ENCODE data around the gene TBC1D30.
A peak's percentile ranks its signal among the peaks of the same experiment; 100 is the strongest.
"Not testable (repeated sequence)": the region's sequence is repeated elsewhere in the genome, so short reads cannot be mapped to it uniquely, and the experiment has no call there.

TBC1D30 gene, protein sequence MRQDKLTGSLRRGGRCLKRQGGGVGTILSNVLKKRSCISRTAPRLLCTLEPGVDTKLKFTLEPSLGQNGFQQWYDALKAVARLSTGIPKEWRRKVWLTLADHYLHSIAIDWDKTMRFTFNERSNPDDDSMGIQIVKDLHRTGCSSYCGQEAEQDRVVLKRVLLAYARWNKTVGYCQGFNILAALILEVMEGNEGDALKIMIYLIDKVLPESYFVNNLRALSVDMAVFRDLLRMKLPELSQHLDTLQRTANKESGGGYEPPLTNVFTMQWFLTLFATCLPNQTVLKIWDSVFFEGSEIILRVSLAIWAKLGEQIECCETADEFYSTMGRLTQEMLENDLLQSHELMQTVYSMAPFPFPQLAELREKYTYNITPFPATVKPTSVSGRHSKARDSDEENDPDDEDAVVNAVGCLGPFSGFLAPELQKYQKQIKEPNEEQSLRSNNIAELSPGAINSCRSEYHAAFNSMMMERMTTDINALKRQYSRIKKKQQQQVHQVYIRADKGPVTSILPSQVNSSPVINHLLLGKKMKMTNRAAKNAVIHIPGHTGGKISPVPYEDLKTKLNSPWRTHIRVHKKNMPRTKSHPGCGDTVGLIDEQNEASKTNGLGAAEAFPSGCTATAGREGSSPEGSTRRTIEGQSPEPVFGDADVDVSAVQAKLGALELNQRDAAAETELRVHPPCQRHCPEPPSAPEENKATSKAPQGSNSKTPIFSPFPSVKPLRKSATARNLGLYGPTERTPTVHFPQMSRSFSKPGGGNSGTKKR

DNA sequence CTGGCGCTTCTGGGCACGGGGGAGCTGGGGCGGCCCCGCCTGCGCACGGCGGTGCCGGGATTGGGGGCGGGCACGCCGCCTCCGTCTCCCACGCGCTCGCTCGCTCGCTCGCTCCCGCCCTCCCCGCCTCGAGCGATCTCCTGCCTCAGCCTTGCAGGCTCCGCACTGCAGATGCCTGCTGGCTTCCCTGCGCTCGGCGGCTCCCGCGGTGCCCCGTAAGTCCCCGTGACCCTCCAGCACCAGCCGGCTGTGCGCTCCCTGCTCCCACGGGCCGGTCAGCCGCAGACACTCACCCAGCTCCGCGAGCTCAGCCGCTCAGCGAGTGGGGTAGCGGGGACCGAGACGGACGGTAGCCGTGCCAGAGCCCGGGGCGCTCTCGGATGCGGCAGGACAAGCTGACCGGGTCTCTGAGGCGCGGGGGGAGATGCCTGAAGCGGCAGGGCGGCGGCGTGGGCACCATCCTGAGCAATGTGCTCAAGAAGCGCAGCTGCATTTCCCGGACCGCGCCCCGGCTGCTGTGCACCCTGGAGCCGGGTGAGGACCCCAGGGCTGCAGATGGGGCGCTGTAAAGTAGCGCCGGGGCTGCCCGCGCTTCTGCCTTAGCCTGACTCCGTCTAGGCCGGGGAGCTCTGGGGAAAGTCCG is at the start of gene TBC1D30:
TBC1D30 (plus strand) TSS at position 148 of the 643 bp plus-strand sequence; CDS start at position 381, 233 bp downstream.
- Histone ChIP-seq H3K9ac (ENCODE audit: low read length in 5 of 5) (no peak within 1 kb of the TSS), H3K4me3 (ENCODE audit: low read depth in 1 of 5, low read length in 5 of 5) (peak within 1 kb of the TSS; percentile 56 to 80 (median 60)), H3K9me3 (ENCODE audit: control insufficient read depth in 5 of 5, low read length in 5 of 5) (no peaks in the 10 kb centered on the region), H3K27me3 (ENCODE audit: control insufficient read depth in 5 of 5, insufficient read depth in 4 of 5, low read length in 5 of 5) (peaks cover 26 to 37% (median 32%) of the 10 kb centered on the region in 5 donors), H3K36me3 (ENCODE audit: control insufficient read depth in 5 of 5, insufficient read depth in 5 of 5, low read length in 5 of 5) (no peaks in the 10 kb centered on the region), H3K27ac (ENCODE audit: low read depth, low read length) (no peak within 1 kb of the TSS), H3K4me1 (ENCODE audit: control insufficient read depth in 5 of 5, insufficient read depth in 5 of 5, low read length in 5 of 5) (peaks cover 0 to 27% (median 22%) of the 10 kb centered on the region in 5 donors)

DNA sequence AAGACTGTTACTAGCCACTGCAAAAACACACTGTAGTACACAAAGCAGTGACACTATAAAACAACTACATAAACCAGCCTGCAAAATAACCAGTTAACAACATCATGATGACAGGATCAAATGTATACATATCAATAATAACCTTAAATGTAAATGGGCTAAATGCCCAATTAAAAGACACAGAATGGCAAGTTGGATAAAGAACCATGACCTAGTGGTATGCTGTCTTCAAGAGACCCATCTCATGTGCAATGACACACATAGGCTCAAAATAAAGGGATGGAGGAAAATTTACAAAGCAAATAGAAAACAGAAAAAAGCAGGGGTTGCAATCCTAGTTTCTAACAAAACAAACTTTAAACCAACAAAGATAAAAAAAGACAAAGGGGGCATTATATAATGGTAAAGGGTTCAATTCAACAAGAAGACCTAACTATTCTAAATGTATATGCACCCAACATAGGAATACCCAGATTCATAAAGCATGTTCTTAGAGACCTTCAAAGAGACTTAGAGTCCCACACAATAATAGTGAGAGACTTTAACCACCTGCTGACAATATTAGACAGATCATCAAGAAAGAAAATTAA is 49.2 kb upstream of the TBC1D30 start:
- not testable (repeated sequence) for H3K36me3 ChIP-seq (ENCODE audit: control insufficient read depth in 5 of 5, insufficient read depth in 5 of 5, low read length in 5 of 5); H3K4me3 ChIP-seq (ENCODE audit: low read depth in 1 of 5, low read length in 5 of 5); H3K9me3 ChIP-seq (ENCODE audit: control insufficient read depth in 5 of 5, low read length in 5 of 5); H3K9ac ChIP-seq (ENCODE audit: low read length in 5 of 5); H3K4me1 ChIP-seq (ENCODE audit: control insufficient read depth in 5 of 5, insufficient read depth in 5 of 5, low read length in 5 of 5); H3K27ac ChIP-seq (ENCODE audit: low read depth, low read length); H3K27me3 ChIP-seq (ENCODE audit: control insufficient read depth in 5 of 5, insufficient read depth in 4 of 5, low read length in 5 of 5)

DNA sequence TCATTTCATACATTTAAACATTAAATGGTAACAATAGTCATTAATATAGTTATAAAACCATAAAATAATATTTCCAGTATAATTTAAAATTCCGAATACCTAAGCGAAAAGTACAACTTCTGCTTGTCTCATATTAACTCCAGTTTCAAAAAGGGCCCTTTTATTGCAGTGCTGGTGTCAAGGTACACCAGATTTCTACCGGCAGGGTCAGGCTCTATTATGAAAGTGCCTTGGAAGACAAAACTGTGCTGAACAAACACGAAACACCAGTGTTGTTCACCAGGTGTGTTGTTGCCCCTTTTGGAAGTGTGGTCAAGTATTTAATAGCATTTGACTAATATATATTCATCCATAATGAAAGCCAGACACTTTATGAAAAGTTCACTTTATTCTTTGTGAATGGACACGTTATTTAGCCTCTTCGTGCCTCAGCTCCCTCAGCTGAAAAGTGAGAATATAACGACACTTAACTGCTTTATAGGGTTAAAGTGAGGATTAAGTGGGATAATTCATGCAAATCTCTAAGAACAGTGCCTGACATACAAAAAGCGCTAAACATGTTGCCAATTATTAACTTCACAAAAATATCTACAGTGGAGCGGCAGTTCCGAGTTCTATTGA is 45.0 kb upstream of the TBC1D30 start:
- Histone ChIP-seq H3K9ac (ENCODE audit: low read length in 5 of 5) (no peak overlapping the region), H3K9me3 (ENCODE audit: control insufficient read depth in 5 of 5, low read length in 5 of 5) (peaks cover 0 to 8% (median 0%) of the 10 kb centered on the region in 5 donors), H3K4me3 (ENCODE audit: low read depth in 1 of 5, low read length in 5 of 5) (no peak overlapping the region), H3K36me3 (ENCODE audit: control insufficient read depth in 5 of 5, insufficient read depth in 5 of 5, low read length in 5 of 5) (no peaks in the 10 kb centered on the region), H3K27me3 (ENCODE audit: control insufficient read depth in 5 of 5, insufficient read depth in 4 of 5, low read length in 5 of 5) (no peaks in the 10 kb centered on the region), H3K4me1 (ENCODE audit: control insufficient read depth in 5 of 5, insufficient read depth in 5 of 5, low read length in 5 of 5) (peaks cover 0 to 25% (median 22%) of the 10 kb centered on the region in 5 donors), H3K27ac (ENCODE audit: low read depth, low read length) (no peak overlapping the region)

DNA sequence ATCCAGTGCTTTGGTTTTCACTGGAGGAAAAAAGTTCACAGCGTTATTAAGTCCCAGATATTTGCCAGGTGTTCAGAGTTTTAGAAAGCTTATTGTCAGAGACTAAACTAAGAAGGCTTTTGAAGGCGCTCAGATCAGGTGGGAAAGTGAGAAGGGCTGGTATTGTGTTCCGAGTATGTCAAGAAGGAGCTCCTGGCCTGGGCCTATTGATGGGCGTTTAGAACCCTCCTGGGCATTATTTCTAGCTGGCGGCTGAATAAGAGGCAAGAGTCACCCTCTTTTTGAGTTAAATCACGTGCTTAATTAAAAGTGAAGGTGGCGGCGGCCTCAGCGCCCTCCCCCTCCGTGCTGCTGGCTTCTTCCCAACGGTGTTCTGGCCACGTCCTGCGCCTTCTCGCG is 44.3 kb upstream of the TBC1D30 start:
- H3K4me3 ChIP-seq (ENCODE audit: low read depth in 1 of 5, low read length in 5 of 5): peak overlapping the region in 4 of 5 donors; percentile 54 to 72 (median 64)
- peaks cover 0 to 25% (median 22%) of the 10 kb centered on the region in 5 donors for H3K4me1 ChIP-seq (ENCODE audit: control insufficient read depth in 5 of 5, insufficient read depth in 5 of 5, low read length in 5 of 5)
- H3K9ac ChIP-seq (ENCODE audit: low read length in 5 of 5): peak overlapping the region in 2 of 5 donors; percentile 59 to 62
- H3K9me3 ChIP-seq (ENCODE audit: control insufficient read depth in 5 of 5, low read length in 5 of 5): peaks cover 0 to 8% (median 0%) of the 10 kb centered on the region in 5 donors
- H3K27ac ChIP-seq (ENCODE audit: low read depth, low read length): no peak overlapping the region
- H3K36me3 ChIP-seq (ENCODE audit: control insufficient read depth in 5 of 5, insufficient read depth in 5 of 5, low read length in 5 of 5): no peaks in the 10 kb centered on the region
- no peaks in the 10 kb centered on the region for H3K27me3 ChIP-seq (ENCODE audit: control insufficient read depth in 5 of 5, insufficient read depth in 4 of 5, low read length in 5 of 5)

DNA sequence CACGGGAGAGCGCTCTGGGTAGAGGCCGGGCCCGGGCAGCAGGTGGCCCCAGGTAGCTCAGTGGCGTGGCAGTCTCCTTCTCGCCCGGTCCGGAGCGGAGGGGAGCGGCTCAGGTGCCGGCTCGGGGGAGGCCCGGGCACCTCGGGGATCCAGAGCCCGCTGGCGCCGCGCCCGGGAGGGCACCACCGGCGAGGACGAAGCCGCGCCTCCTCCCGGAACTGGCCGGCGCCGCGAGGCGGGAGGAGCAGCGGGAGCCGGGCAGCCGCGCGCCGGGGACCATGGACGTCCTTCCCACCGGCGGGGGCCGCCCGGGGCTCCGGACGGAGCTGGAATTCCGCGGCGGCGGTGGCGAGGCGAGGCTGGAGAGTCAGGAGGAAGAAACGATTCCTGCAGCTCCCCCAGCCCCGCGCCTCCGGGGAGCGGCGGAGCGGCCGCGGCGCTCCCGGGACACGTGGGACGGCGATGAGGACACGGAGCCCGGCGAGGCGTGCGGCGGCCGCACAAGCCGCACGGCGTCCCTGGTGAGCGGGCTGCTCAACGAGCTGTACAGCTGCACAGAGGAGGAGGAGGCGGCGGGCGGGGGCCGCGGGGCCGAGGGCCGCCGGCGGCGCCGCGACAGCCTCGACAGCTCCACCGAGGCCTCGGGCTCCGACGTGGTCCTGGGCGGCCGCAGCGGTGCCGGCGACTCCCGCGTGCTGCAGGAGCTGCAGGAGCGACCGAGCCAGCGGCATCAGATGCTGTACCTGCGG is 43.7 kb upstream of the TBC1D30 start:
- H3K27ac ChIP-seq (ENCODE audit: low read depth, low read length): no peak overlapping the region
- peaks cover 0 to 25% (median 22%) of the 10 kb centered on the region in 5 donors for H3K4me1 ChIP-seq (ENCODE audit: control insufficient read depth in 5 of 5, insufficient read depth in 5 of 5, low read length in 5 of 5)

DNA sequence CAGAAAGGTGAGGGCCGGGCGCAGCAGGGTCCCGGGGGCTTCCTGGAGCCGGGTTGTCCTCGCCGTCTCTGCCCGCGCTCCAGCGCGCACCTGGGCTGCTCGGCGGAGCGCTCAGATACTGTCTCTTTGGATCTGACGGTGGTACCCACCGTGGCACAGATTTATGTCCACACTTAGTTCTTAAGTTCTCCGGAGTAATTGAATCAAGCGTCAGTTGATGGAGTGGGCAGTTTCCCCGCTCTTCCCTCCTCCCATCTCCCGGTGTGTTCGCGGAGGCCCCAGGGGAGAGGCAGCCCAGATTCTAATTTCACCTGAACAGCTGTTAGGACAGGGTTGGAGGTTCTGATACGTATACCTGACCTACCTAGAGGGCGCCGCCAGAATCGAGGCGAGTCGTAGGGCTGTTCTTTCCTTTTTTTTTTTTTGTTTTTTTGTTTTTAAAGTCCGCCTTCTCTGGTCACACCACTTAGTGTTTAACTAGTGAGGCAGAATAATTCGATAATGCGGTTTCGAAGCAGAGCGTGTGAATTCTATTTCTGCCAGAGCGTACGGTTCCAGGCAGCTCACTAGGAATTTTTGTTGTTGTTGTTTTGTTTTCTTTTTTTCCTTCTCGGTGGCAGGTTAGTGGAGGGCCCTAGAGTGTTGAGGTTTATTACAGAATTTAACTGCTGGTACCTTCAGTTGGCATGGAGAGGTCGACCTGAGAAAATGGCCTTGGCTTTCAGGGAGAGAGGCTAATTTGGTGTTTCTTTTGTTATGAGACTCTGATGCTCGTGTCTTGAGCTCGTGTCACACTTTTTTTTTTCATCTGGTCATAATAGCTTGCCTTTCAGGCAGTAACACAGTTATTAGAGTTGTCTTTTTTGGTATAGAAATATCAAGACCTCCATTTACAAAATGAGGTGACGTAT is 42.9 kb upstream of the TBC1D30 start:
- Histone ChIP-seq H3K4me3 (ENCODE audit: low read depth in 1 of 5, low read length in 5 of 5) (peak overlapping the region; percentile 54 to 72 (median 66)), H3K9me3 (ENCODE audit: control insufficient read depth in 5 of 5, low read length in 5 of 5) (no peaks in the 10 kb centered on the region), H3K4me1 (ENCODE audit: control insufficient read depth in 5 of 5, insufficient read depth in 5 of 5, low read length in 5 of 5) (peaks cover 0 to 25% (median 22%) of the 10 kb centered on the region in 5 donors), H3K36me3 (ENCODE audit: control insufficient read depth in 5 of 5, insufficient read depth in 5 of 5, low read length in 5 of 5) (no peaks in the 10 kb centered on the region), H3K27ac (ENCODE audit: low read depth, low read length) (peak overlapping the region; percentile 32), H3K9ac (ENCODE audit: low read length in 5 of 5) (peak overlapping the region; percentile 4 to 66 (median 52)), H3K27me3 (ENCODE audit: control insufficient read depth in 5 of 5, insufficient read depth in 4 of 5, low read length in 5 of 5) (no peaks in the 10 kb centered on the region)

More for the DNA sequence above, 43.7 kb upstream of the TBC1D30 start:
- Histone ChIP-seq H3K9ac (ENCODE audit: low read length in 5 of 5) (peak overlapping the region in 4 of 5 donors; percentile 47 to 66 (median 60)), H3K36me3 (ENCODE audit: control insufficient read depth in 5 of 5, insufficient read depth in 5 of 5, low read length in 5 of 5) (no peaks in the 10 kb centered on the region), H3K9me3 (ENCODE audit: control insufficient read depth in 5 of 5, low read length in 5 of 5) (peaks cover 0 to 4% (median 0%) of the 10 kb centered on the region in 5 donors), H3K27me3 (ENCODE audit: control insufficient read depth in 5 of 5, insufficient read depth in 4 of 5, low read length in 5 of 5) (no peaks in the 10 kb centered on the region), H3K4me3 (ENCODE audit: low read depth in 1 of 5, low read length in 5 of 5) (peak overlapping the region in 4 of 5 donors; percentile 54 to 72 (median 64))

DNA sequence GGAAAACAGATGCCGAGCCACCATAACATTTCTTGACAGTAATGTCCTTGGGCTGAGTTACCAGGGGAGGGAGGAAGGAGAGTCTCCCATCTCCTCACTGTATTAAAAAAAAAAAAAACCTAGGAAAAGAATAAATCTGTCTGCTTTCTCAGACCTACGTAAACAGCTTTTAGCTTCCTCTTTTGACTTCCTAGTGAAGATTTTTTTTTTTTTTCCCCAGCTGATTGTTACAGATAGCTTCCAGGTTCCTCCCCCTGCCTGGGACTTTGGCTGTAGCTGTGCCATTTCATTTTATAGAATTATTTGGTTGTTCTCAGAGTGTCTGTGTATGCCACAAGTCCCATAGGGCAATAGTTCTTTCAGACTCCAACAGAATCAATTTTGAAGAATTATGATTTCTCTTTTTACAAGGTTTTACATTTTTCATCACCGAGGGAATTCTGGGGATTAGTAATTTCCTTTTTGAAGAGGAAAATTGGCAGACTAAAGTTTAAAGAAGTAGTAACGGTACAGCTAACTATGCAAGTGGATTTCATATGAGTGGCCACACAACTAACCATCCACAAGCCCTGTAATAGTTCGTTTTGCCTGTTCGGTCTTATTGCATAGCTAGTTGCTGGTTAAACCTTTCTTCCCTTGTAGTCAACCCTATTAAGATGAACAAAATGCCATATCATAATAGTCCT is 42.1 kb upstream of the TBC1D30 start:
- Histone ChIP-seq H3K9ac (ENCODE audit: low read length in 5 of 5) (peak overlapping the region in 2 of 5 donors; percentile 13 to 66), H3K9me3 (ENCODE audit: control insufficient read depth in 5 of 5, low read length in 5 of 5) (no peaks in the 10 kb centered on the region), H3K27me3 (ENCODE audit: control insufficient read depth in 5 of 5, insufficient read depth in 4 of 5, low read length in 5 of 5) (no peaks in the 10 kb centered on the region), H3K27ac (ENCODE audit: low read depth, low read length) (peak overlapping the region; percentile 32), H3K36me3 (ENCODE audit: control insufficient read depth in 5 of 5, insufficient read depth in 5 of 5, low read length in 5 of 5) (no peaks in the 10 kb centered on the region), H3K4me1 (ENCODE audit: control insufficient read depth in 5 of 5, insufficient read depth in 5 of 5, low read length in 5 of 5) (peaks cover 0 to 25% (median 22%) of the 10 kb centered on the region in 5 donors), H3K4me3 (ENCODE audit: low read depth in 1 of 5, low read length in 5 of 5) (peak overlapping the region; percentile 54 to 72 (median 66))

DNA sequence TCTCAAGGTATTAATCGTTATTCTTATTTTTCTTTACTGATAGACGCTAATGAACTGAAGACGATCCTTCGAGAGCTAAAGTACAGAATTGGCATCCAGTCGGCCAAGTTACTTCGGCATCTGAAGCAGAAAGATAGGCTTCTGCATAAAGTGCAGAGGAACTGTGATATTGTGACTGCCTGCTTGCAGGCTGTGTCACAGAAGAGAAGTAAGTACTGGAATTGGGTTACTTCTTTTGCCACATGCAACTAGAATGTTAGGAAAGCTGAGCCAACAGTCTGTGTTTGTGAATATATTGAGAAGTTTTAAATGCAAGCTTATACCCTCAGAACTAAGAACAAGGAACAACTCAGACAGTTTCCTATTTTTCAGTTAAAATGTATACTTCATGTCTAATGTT is 38.6 kb upstream of the TBC1D30 start:
- peaks cover 0 to 20% (median 16%) of the 10 kb centered on the region in 5 donors for H3K4me1 ChIP-seq (ENCODE audit: control insufficient read depth in 5 of 5, insufficient read depth in 5 of 5, low read length in 5 of 5)
- no peaks in the 10 kb centered on the region for H3K9me3 ChIP-seq (ENCODE audit: control insufficient read depth in 5 of 5, low read length in 5 of 5)
- no peaks in the 10 kb centered on the region for H3K27me3 ChIP-seq (ENCODE audit: control insufficient read depth in 5 of 5, insufficient read depth in 4 of 5, low read length in 5 of 5)
- H3K27ac ChIP-seq (ENCODE audit: low read depth, low read length): no peak overlapping the region
- no peak overlapping the region for H3K9ac ChIP-seq (ENCODE audit: low read length in 5 of 5)
- no peak overlapping the region for H3K4me3 ChIP-seq (ENCODE audit: low read depth in 1 of 5, low read length in 5 of 5)
- H3K36me3 ChIP-seq (ENCODE audit: control insufficient read depth in 5 of 5, insufficient read depth in 5 of 5, low read length in 5 of 5): no peaks in the 10 kb centered on the region

All from subcutaneous abdominal adipose tissue (tissue), 5 donors.